HG03097 (cell line): Measurements from ENCODE around the gene KCNV2.

Source experiments
- ATAC-seq: cut with Tn5 transposase; IDR thresholded peaks from one replicate; pipeline ENCODE4 v1.9.1; 2021; ENCODE audit not compliant: unreplicated experiment, low FRiP score

The KCNV2 gene

DNA sequence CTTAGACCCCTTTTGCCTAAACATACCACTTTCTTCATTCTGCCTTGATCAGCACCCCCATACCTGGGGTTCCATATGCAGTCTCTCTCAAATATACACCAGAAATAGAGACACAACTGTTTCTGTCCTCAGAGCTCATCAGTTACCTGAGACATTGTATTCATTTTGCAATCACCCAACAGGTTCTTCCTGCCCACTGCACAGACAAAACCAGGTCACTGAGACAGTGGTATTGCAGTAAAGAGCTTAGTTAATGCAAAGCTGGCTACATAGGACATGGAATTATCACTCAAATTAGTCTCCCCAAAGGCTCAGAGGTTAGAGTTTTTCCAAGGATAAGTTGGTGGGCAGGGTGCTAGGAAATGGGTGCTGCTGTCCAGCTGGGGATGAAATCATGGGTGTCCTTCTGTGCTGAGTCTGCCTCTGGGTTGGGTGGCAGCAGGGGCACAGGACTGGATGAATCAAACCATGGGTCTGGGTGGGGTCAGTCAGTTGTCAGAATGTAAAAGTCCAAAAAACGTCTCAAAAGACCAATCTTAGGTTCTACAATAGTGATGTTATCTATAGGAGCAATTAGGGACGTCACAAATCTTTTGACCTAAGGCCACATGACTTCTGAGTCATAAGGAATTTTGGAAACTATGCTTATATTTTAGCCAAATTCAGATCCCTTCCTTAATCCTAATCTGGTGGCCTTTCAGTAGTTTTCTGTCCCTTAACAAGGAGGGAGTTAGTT lies 41.0 kb downstream of the KCNV2 start:
- no peak for ATAC-seq

GRCh38 chr9:2758898-2759510 lies 41.7 kb downstream of the KCNV2 start:
- no peak for ATAC-seq

DNA sequence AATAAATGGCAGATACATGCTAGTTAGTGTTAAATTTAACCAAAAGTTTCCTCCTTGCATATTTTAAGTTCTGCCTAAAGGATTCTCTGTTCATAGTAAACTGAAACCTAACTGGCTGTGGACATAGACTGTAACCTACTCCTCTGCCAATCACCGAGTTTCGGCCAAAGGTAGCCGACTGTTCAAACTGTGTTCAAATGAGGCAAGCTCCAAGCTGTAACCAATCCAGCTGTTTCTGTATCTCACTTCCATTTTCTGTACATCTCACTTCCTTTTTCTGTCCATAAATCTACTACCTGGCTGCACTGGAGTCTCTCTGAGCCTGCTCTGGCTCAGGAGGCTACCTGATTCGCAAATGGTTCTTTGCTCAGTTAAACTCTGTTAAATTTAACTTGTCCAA lies 44.1 kb downstream of the KCNV2 start:
- ATAC-seq = peak; percentile 64

DNA sequence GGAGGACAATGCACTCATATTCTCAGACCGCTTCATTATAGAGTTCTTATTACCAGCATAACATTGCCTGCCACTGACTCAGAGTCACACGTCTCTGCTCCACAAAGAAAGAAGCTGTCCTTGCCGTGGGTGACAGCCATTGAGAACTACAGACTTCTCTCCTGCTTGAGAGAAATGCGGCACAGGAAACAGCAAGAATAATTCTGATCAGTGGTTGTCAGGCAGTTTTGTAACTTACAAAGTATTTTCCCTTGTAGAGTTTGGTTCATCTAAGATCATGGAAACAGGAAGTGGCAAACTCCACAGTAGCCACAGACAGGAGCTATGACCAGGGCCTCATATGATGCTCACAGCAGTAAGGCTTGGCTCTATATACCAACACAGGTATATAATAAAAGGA lies 47.0 kb downstream of the KCNV2 start:
- no peak for ATAC-seq

- ATAC-seq = no peak
Observed at GRCh38 chr9:2765250-2765880, 48.1 kb downstream of the KCNV2 start.

DNA sequence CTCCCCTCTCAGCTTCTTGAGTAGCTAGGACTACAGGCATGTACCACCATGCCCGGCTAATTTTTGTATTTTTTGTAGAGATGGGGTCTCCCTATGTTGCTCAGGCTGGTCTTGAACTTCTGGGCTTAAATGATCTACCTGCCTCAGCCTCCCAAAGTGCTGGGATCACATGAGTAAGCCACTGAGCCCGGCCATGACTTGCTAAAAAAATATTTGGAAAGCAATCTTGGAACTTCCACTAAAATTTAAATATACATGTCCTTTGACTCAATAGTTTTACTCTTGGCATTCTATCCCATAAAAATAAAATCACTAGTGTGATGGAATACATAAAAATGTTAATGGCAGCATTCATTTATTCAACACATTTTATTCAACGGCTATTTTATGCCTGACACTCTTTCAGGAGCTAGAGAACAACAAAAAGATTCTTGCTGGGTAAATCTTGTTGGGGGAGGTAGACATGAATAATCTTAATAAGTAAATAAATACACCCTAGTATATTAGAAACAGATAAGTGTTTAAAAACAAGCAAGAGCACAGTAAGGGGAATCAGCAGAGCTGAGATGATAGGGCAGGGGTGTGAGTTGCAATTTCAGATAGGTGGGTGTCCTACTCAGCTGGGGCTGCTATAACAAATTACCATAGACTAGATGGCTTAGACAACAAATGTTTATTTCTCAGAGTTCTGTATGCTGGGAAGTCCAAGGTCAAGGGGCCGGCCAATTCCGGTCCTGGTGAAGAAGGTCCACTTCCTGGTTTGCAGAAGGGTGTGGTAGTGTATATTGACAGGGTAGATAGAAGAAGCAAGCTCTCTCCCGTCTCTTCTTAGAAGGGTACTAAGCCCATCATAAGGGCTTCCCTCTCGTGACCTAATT lies 50.7 kb downstream of the KCNV2 start:
- ATAC-seq = no peak

DNA sequence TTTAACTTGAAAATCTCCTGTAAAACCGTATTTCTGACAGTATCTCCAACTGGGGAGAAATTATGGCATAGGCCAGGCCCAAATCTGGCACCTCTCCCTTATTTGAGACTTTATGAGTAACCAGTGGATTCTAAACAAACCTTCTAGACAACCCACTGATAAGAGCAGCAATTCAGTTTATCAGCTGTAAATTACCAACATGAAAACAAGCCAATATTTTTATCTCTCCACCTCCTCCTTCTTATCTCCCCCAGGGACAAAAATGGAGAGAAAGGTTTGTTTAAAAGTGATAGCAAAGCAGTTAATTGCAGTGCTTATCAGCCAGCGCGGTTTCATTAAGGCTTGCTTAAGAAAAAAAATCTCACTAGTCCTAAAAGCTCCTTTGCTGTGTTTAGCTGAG lies 53.8 kb downstream of the KCNV2 start:
- ATAC-seq = no peak

DNA sequence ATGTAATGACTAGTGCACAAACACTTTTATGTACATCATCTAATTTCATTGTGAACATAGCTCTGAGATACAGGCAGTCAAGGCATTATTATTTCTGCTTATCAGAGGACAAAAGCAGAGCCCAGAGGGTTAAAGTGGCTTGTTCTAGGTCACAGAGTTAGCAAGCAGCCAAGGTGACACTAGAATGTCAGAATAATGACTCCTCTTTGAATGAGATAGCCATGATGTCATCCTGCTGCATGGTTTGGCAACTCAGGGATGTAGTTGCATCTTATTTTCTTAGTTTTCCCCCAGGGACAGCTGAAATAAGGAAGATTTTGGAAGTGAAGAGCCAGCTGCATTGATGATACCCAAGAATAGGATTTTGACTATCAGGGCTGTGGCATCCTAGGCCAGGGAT lies 54.4 kb downstream of the KCNV2 start:
- ATAC-seq = no peak

- no peak for ATAC-seq
Observed at GRCh38 chr9:2777454-2777853, 60.1 kb downstream of the KCNV2 start.

- no peak for ATAC-seq
Observed at GRCh38 chr9:2778816-2779215, 61.5 kb downstream of the KCNV2 start.
